GM12873 (cell line): ENCODE measurements around the gene KRTAP8-1.

Experiments used
- TF ChIP-seq, protein P1 (sequence below): IDR thresholded peaks from 2 replicates; pipeline ENCODE4 v1.5.1; 2012; ENCODE audit warnings: low read depth, mild to moderate bottlenecking, moderate library complexity, low read length, control low read depth; ENCODE audit not compliant: insufficient read depth; ENCODE audit errors: missing control alignments

Gene KRTAP8-1

DNA sequence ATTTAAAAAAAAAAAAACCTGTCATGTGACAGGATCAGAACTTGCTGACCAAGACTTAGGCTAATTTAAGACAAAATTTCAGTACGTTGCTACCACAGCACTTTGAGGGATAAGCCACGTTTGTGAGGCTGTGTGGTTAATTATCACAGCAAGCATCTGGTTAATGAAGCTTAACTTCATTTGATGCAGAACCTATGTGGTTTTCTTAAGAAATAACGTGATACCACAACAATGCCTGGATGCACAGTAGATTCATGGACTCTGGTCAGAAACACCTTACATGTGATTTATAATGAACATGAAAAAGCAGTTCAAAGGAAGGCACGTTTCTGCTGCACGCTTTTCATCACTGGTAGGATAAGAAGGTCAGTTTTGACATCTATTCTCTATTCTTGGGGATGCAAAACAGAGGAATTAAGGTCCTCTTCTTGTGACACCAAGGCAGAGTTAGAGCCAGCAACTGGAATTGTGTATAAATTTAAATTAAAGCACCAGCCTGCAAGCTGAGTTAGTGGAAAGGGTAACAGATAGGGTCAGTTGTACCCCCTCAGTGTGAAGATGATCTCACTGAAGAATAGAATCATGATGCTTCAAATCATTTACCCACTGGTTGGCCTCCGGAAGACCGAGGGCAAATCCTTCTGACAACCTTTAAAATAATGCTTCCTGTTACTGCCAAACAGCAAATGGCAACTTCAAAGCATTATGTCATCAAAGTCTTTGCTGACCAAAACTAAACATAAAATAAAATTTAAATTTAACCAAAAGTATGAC is 6.0 kb upstream of the KRTAP8-1 start:
- TF ChIP-seq, protein P1, sequence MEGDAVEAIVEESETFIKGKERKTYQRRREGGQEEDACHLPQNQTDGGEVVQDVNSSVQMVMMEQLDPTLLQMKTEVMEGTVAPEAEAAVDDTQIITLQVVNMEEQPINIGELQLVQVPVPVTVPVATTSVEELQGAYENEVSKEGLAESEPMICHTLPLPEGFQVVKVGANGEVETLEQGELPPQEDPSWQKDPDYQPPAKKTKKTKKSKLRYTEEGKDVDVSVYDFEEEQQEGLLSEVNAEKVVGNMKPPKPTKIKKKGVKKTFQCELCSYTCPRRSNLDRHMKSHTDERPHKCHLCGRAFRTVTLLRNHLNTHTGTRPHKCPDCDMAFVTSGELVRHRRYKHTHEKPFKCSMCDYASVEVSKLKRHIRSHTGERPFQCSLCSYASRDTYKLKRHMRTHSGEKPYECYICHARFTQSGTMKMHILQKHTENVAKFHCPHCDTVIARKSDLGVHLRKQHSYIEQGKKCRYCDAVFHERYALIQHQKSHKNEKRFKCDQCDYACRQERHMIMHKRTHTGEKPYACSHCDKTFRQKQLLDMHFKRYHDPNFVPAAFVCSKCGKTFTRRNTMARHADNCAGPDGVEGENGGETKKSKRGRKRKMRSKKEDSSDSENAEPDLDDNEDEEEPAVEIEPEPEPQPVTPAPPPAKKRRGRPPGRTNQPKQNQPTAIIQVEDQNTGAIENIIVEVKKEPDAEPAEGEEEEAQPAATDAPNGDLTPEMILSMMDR = no peak

- TF ChIP-seq, protein P1 = no peak
Observed at GRCh38 chr21:30800605-30801004, 12.5 kb downstream of the KRTAP8-1 start.

DNA sequence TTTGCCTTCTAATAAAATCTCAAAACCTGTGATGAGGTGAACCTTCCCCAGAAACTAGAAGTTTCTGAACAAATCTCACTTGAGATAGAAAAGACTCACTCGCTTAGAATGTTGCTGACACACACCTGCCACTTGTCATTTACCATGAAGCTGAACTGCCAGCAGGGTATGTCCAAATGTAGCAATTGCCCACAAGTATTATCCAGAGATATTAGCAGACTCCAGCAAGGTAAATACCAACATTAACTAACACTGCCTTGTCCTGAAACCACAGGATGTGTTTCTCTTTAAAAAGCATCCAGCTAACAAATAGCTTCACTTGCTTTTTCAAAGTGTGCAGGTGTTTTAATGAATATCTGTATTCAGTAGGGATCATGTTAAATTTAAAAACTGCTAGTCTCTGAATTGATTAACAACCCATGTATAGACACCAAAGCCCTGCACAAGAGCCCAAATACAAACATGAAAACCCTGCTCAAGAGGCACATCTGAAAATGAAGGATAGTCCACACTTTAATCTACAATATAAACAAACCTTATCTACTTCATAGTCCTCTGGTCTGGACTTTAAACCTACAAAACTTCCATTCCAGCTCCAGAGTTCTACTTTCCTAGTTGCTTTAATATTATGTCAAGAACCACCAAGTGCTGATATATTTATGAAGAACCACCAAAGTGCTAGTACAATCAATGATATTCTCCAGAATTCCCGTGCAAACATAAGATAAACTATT is 19.3 kb downstream of the KRTAP8-1 start:
- TF ChIP-seq, protein P1 = no peak

GRCh38 chr21:30779249-30779648 is 33.8 kb downstream of the KRTAP8-1 start:
- TF ChIP-seq, protein P1 = no peak

- TF ChIP-seq, protein P1 = no peak
Observed at GRCh38 chr21:30769724-30770431, 43.2 kb downstream of the KRTAP8-1 start.
